GM12891 (cell line): ENCODE data around the gene DOCK11.

Source experiments
- POLR2A ChIP-seq: IDR thresholded peaks from 2 replicates; pipeline ENCODE4 v1.6.1; 2011; ENCODE audit warnings: low read depth, low read length, control low read depth
- POLR2AphosphoS5 ChIP-seq: IDR thresholded peaks from 2 replicates; pipeline ENCODE4 v1.6.1; 2011; ENCODE audit warnings: low read depth, low read length, control low read depth
- POU2F2 ChIP-seq: IDR thresholded peaks from 2 replicates; pipeline ENCODE4 v1.6.1; 2011; ENCODE audit warnings: low read depth, mild to moderate bottlenecking, control low read depth, low read length, moderate library complexity
- TAF1 ChIP-seq: IDR thresholded peaks from 2 replicates; pipeline ENCODE4 v1.6.1; 2011; ENCODE audit warnings: low read depth, low read length, control low read depth

GRCh38 chrX:118583781-118584180 lies 88.2 kb downstream of the DOCK11 start:
- TF ChIP-seq POLR2A, result no peak
- no peak for TF ChIP-seq POLR2AphosphoS5
- TF ChIP-seq TAF1, result no peak
- no peak for TF ChIP-seq POU2F2
